Measurements from ENCODE around the gene FYN.
A peak's percentile ranks its signal among the peaks of the same experiment; 100 is the strongest.

Gene FYN

DNA sequence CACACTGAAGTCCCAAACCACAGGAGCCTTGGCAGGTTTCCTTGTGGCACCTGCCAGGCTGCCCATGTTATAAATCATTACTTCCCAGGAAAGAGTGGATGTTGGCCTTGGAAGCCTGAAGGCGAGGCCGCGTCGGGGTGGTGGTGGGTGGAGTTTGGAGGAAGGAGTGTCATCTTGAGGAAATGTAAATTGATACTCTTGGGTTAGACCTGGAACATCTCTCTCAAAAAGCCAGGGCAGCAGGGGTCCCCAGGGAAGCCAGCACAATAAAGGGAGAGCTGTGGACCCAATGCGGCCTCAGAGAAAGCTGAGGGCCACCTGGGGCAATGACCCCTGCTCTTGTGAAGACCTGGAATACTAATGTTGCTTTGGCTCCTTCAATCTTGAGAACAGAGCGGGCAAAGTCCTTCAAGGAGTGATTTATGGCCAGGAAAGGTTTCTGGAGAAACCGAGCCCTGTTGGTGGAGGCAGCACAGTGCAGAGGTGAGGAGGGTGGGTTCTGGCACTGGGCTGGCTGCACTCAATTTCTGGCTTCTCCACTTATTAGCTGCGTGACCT lies 241.3 kb downstream of the FYN start:
- 14% methylated on average over 7 of the region's 8 CpGs for WGBS (ENCODE audit: insufficient coverage)
- POLR2A ChIA-PET: no interaction called here
- Histone ChIP-seq H3K27me3 (replicated peaks in 2 of 5; ENCODE audit: control insufficient read depth in 4 of 5, insufficient read depth in 5 of 5, low read length in 4 of 5) (no peaks in the 10 kb centered on the region), H3K9me3 (ENCODE audit: control extremely low read depth in 1 of 5, control insufficient read depth in 4 of 5, insufficient read depth in 2 of 5, low read depth in 1 of 5, low read length in 4 of 5) (peaks cover 0 to 5% (median 0%) of the 10 kb centered on the region in 5 experiments), H3K36me3 (ENCODE audit: control insufficient read depth in 4 of 4, insufficient read depth in 4 of 4, low read length in 3 of 4) (no peaks in the 10 kb centered on the region), H3K4me1 (ENCODE audit: control extremely low read depth in 1 of 4, control insufficient read depth in 4 of 4, insufficient read depth in 4 of 4, low read length in 3 of 4) (peaks cover 4 to 25% (median 7%) of the 10 kb centered on the region in 4 experiments), H3K27ac (ENCODE audit: insufficient read depth in 1 of 2, low read depth in 1 of 2, low read length in 2 of 2, poor library complexity in 1 of 2, severe bottlenecking in 2 of 2) (no peak overlapping the region), H3K4me3 (ENCODE audit: control insufficient read depth in 1 of 7, extremely low read depth in 1 of 7, insufficient read depth in 4 of 7, low read depth in 2 of 7, low read length in 6 of 7) (no peak overlapping the region)
- CTCF ChIA-PET: interaction anchor here (1.3 kb wide), 1 partner anchor 10 kb away, joined by 3 read pairs; no protein-coding TSS in a partner anchor
- peak in 1 of 3 donors; percentile 19 for DNase-seq

GRCh38 chr6:111631018-111631417 lies 242.2 kb downstream of the FYN start:
- Histone ChIP-seq H3K36me3 (ENCODE audit: control insufficient read depth in 4 of 4, insufficient read depth in 4 of 4, low read length in 3 of 4) (no peaks in the 10 kb centered on the region), H3K4me3 (ENCODE audit: control insufficient read depth in 1 of 7, extremely low read depth in 1 of 7, insufficient read depth in 4 of 7, low read depth in 2 of 7, low read length in 6 of 7) (no peak overlapping the region), H3K27ac (ENCODE audit: insufficient read depth in 1 of 2, low read depth in 1 of 2, low read length in 2 of 2, poor library complexity in 1 of 2, severe bottlenecking in 2 of 2) (no peak overlapping the region), H3K9me3 (ENCODE audit: control extremely low read depth in 1 of 5, control insufficient read depth in 4 of 5, insufficient read depth in 2 of 5, low read depth in 1 of 5, low read length in 4 of 5) (peaks cover 0 to 5% (median 0%) of the 10 kb centered on the region in 5 experiments), H3K27me3 (replicated peaks in 2 of 5; ENCODE audit: control insufficient read depth in 4 of 5, insufficient read depth in 5 of 5, low read length in 4 of 5) (no peaks in the 10 kb centered on the region), H3K4me1 (ENCODE audit: control extremely low read depth in 1 of 4, control insufficient read depth in 4 of 4, insufficient read depth in 4 of 4, low read length in 3 of 4) (peaks cover 4 to 25% (median 7%) of the 10 kb centered on the region in 4 experiments)
- peak; percentile 17 to 64 (median 58) for DNase-seq
- WGBS (ENCODE audit: insufficient coverage): 4% methylated on average over 5 of the region's 6 CpGs
- POLR2A ChIA-PET: no interaction called here
- CTCF ChIA-PET: interaction anchor here (1.0 to 1.3 kb wide), 3 partner anchors 11 to 277 kb away, joined by 3 read pairs; no protein-coding TSS in a partner anchor

DNA sequence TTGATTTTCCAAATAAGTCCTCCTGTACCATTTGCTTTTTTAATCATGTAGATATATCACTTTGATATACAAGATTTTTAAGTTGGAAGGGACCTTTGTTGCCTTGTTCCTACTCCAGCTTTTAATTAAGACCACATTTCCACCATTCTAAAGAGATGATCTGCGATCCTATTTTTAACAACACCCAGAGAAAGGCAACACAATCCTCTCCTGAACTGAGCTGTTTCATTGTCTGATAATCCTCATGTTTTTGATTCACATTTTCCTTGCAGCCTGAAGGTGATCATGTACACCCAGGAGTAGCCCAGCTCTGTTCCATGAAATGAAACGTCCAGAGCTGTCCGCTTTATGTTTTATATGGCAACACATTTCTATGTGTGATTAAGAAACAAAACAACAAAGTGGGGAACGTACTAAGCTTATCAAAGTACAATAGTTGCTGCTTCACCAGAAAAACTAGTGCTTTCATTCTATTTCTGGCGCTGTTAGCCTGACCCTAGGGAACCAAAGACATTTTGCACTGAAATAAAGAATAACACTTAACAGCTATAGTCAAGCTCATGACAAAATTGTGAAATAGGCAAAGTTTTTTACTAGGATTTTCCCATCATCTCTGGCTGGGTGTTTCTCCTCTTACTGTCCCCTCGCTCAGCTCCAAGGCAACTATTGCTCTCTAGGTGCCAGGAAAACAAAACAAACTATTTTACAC lies 245.0 kb downstream of the FYN start:
- H3K36me3 ChIP-seq (ENCODE audit: control insufficient read depth in 4 of 4, insufficient read depth in 4 of 4, low read length in 3 of 4): no peaks in the 10 kb centered on the region
- peaks cover 4 to 35% (median 15%) of the 10 kb centered on the region in 4 experiments for H3K4me1 ChIP-seq (ENCODE audit: control extremely low read depth in 1 of 4, control insufficient read depth in 4 of 4, insufficient read depth in 4 of 4, low read length in 3 of 4)
- no peaks in the 10 kb centered on the region for H3K27me3 ChIP-seq (replicated peaks in 2 of 5; ENCODE audit: control insufficient read depth in 4 of 5, insufficient read depth in 5 of 5, low read length in 4 of 5)
- peaks cover 0 to 5% (median 0%) of the 10 kb centered on the region in 5 experiments for H3K9me3 ChIP-seq (ENCODE audit: control extremely low read depth in 1 of 5, control insufficient read depth in 4 of 5, insufficient read depth in 2 of 5, low read depth in 1 of 5, low read length in 4 of 5)
- WGBS (ENCODE audit: insufficient coverage): 97% methylated on average over 6 of the region's 6 CpGs
- CTCF ChIA-PET: interaction anchor here (1.5 to 2.2 kb wide), 2 partner anchors 22 to 65 kb away, joined by 3 to 6 read pairs; partner anchors contain the start of gene TRAF3IP2
- H3K27ac ChIP-seq (ENCODE audit: insufficient read depth in 1 of 2, low read depth in 1 of 2, low read length in 2 of 2, poor library complexity in 1 of 2, severe bottlenecking in 2 of 2): no peak overlapping the region
- POLR2A ChIA-PET: no interaction called here
- DNase-seq: no peak
- H3K4me3 ChIP-seq (ENCODE audit: control insufficient read depth in 1 of 7, extremely low read depth in 1 of 7, insufficient read depth in 4 of 7, low read depth in 2 of 7, low read length in 6 of 7): no peak overlapping the region

DNA sequence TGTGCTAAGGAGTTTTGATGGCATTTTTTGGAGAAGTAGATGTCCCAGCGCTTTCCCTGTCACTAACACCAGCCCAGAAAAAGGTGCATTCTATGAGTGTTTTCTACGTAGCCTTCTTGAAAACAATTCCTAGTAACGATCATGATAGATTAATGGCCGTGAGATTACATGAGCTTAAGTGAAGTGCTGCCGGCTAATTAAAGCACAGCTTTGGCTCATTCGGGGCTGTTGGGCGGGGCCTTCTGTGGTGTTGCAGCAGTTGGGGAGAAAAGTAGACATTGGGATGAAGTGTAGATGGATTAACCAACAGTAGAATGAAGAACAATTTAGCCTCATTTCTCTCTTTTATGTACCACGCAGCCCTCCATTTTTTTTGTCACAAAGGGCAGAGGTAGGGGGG lies 246.8 kb downstream of the FYN start:
- POLR2A ChIA-PET: interaction anchor here (0.6 kb wide), 1 partner anchor 20 kb away, joined by 3 read pairs; no protein-coding TSS in a partner anchor
- H3K36me3 ChIP-seq (ENCODE audit: control insufficient read depth in 4 of 4, insufficient read depth in 4 of 4, low read length in 3 of 4): no peaks in the 10 kb centered on the region
- peaks cover 0 to 5% (median 0%) of the 10 kb centered on the region in 5 experiments for H3K9me3 ChIP-seq (ENCODE audit: control extremely low read depth in 1 of 5, control insufficient read depth in 4 of 5, insufficient read depth in 2 of 5, low read depth in 1 of 5, low read length in 4 of 5)
- peaks cover 4 to 22% (median 11%) of the 10 kb centered on the region in 4 experiments for H3K4me1 ChIP-seq (ENCODE audit: control extremely low read depth in 1 of 4, control insufficient read depth in 4 of 4, insufficient read depth in 4 of 4, low read length in 3 of 4)
- H3K27me3 ChIP-seq (replicated peaks in 2 of 5; ENCODE audit: control insufficient read depth in 4 of 5, insufficient read depth in 5 of 5, low read length in 4 of 5): no peaks in the 10 kb centered on the region
- CTCF ChIA-PET: no interaction called here
- 100% methylated on average over 5 of the region's 8 CpGs for WGBS (ENCODE audit: insufficient coverage)
- no peak overlapping the region for H3K4me3 ChIP-seq (ENCODE audit: control insufficient read depth in 1 of 7, extremely low read depth in 1 of 7, insufficient read depth in 4 of 7, low read depth in 2 of 7, low read length in 6 of 7)
- DNase-seq: no peak
- no peak overlapping the region for H3K27ac ChIP-seq (ENCODE audit: insufficient read depth in 1 of 2, low read depth in 1 of 2, low read length in 2 of 2, poor library complexity in 1 of 2, severe bottlenecking in 2 of 2)

GRCh38 chr6:111625461-111626391 lies 247.5 kb downstream of the FYN start:
- peak in 2 of 3 donors; percentile 48 to 58 for DNase-seq
- Histone ChIP-seq H3K4me3 (ENCODE audit: control insufficient read depth in 1 of 7, extremely low read depth in 1 of 7, insufficient read depth in 4 of 7, low read depth in 2 of 7, low read length in 6 of 7) (no peak overlapping the region), H3K27me3 (replicated peaks in 2 of 5; ENCODE audit: control insufficient read depth in 4 of 5, insufficient read depth in 5 of 5, low read length in 4 of 5) (no peaks in the 10 kb centered on the region), H3K4me1 (ENCODE audit: control extremely low read depth in 1 of 4, control insufficient read depth in 4 of 4, insufficient read depth in 4 of 4, low read length in 3 of 4) (peaks cover 0 to 15% (median 8%) of the 10 kb centered on the region in 4 experiments), H3K27ac (ENCODE audit: insufficient read depth in 1 of 2, low read depth in 1 of 2, low read length in 2 of 2, poor library complexity in 1 of 2, severe bottlenecking in 2 of 2) (no peak overlapping the region), H3K36me3 (ENCODE audit: control insufficient read depth in 4 of 4, insufficient read depth in 4 of 4, low read length in 3 of 4) (no peaks in the 10 kb centered on the region), H3K9me3 (ENCODE audit: control extremely low read depth in 1 of 5, control insufficient read depth in 4 of 5, insufficient read depth in 2 of 5, low read depth in 1 of 5, low read length in 4 of 5) (peaks cover 0 to 5% (median 0%) of the 10 kb centered on the region in 5 experiments)
- CTCF ChIA-PET: no interaction called here
- POLR2A ChIA-PET: interaction anchor here (0.6 kb wide), 1 partner anchor 19 kb away, joined by 3 read pairs; no protein-coding TSS in a partner anchor
- 98% methylated on average over 13 of the region's 17 CpGs for WGBS (ENCODE audit: insufficient coverage)

DNA sequence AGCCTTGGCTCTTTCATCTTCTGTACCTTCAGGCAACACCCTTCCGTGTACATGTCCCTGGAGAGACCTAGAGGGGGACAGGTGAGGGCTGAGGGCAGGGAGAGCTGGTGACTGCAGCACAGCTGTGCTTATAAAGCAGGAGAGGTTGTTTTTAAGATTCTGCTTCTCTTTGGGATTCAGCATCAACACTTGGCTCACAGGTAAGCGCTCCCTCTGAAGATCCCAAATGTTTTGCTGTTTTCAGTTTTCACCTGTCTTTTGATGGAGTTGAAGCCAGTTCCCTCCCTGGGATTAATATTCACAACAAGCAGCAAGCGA lies 248.2 kb downstream of the FYN start:
- 93% methylated on average over 2 of the region's 3 CpGs for WGBS (ENCODE audit: insufficient coverage)
- peaks cover 0 to 5% (median 0%) of the 10 kb centered on the region in 5 experiments for H3K9me3 ChIP-seq (ENCODE audit: control extremely low read depth in 1 of 5, control insufficient read depth in 4 of 5, insufficient read depth in 2 of 5, low read depth in 1 of 5, low read length in 4 of 5)
- ChIA-PET POLR2A (no interaction called here), CTCF (no interaction called here)
- no peak for DNase-seq
- no peak overlapping the region for H3K27ac ChIP-seq (ENCODE audit: insufficient read depth in 1 of 2, low read depth in 1 of 2, low read length in 2 of 2, poor library complexity in 1 of 2, severe bottlenecking in 2 of 2)
- H3K4me3 ChIP-seq (ENCODE audit: control insufficient read depth in 1 of 7, extremely low read depth in 1 of 7, insufficient read depth in 4 of 7, low read depth in 2 of 7, low read length in 6 of 7): no peak overlapping the region
- H3K27me3 ChIP-seq (replicated peaks in 2 of 5; ENCODE audit: control insufficient read depth in 4 of 5, insufficient read depth in 5 of 5, low read length in 4 of 5): no peaks in the 10 kb centered on the region
- peaks cover 0 to 12% (median 8%) of the 10 kb centered on the region in 4 experiments for H3K4me1 ChIP-seq (ENCODE audit: control extremely low read depth in 1 of 4, control insufficient read depth in 4 of 4, insufficient read depth in 4 of 4, low read length in 3 of 4)
- H3K36me3 ChIP-seq (ENCODE audit: control insufficient read depth in 4 of 4, insufficient read depth in 4 of 4, low read length in 3 of 4): no peaks in the 10 kb centered on the region

Measured in common myeloid progenitor, CD34-positive (primary cell).